GM10266 (cell line): ENCODE measurements around the gene ST3GAL5.

Source experiments
- DNase-seq: peaks from one replicate; pipeline ENCODE4 v3.0.0; 2012; ENCODE audit errors: extremely low spot score
- CTCF ChIP-seq: IDR thresholded peaks from 2 replicates; pipeline ENCODE4 v1.5.1; 2012; ENCODE audit warnings: mild to moderate bottlenecking, low read depth; ENCODE audit not compliant: control insufficient read depth, insufficient read depth; ENCODE audit errors: missing control alignments

The ST3GAL5 gene

GRCh38 chr2:85878719-85879370, 9.9 kb downstream of the ST3GAL5 start:
- DNase-seq = no peak
- TF ChIP-seq CTCF = no peak

GRCh38 chr2:85875350-85876050, 13.3 kb downstream of the ST3GAL5 start:
- no peak for TF ChIP-seq CTCF
- no peak for DNase-seq

GRCh38 chr2:85873679-85874078, 15.1 kb downstream of the ST3GAL5 start:
- TF ChIP-seq CTCF = peak; percentile 5
- DNase-seq = no peak

GRCh38 chr2:85872536-85873161, 16.1 kb downstream of the ST3GAL5 start:
- no peak for DNase-seq
- no peak for TF ChIP-seq CTCF

GRCh38 chr2:85871494-85872164, 17.2 kb downstream of the ST3GAL5 start:
- TF ChIP-seq CTCF = no peak
- DNase-seq = no peak

GRCh38 chr2:85868822-85869221, 20.0 kb downstream of the ST3GAL5 start:
- no peak for TF ChIP-seq CTCF
- no peak for DNase-seq
